SK-N-SH (cell line): Measurements from ENCODE around the gene NCBP2L. TPM values are rescaled to one million over a fixed set of nuclear protein-coding genes. Genes with fewer than 3 reads are reported as not detected.

Experiments
- CTCF ChIA-PET: fragments of 300-600, 350-600 bp; formaldehyde crosslinking; extraction: SDS; loops from one replicate; lab custom pipeline; 2021; lab: Yijun Ruan, JAX
- POLR2A ChIA-PET: fragments of 350-600 bp; sonication (Branson Sonifier 250); formaldehyde crosslinking; extraction: SDS; loops from one replicate; lab custom pipeline; 2020; ENCODE audit warnings: antibody characterized with exemption, inconsistent platforms; lab: Yijun Ruan, JAX
- DNase-seq: peaks from one replicate; pipeline ENCODE4 v3.0.0; 2012
- H2AFZ ChIP-seq: fragments of 200-600 bp; sonication (generic); 2 replicates; pipeline ENCODE4 v1.8.1; 2016; ENCODE audit warnings: antibody characterized with exemption, mild to moderate bottlenecking, low read depth
- H3F3A ChIP-seq: fragments of 200-600 bp; sonication (generic); replicated peaks from 2 replicates; pipeline ENCODE3; 2016; ENCODE audit warnings: antibody characterized with exemption, mild to moderate bottlenecking; ENCODE audit not compliant: insufficient read depth
- H3K27ac ChIP-seq, 2 experiments: fragments of 200-500 bp in 1 of 2; fragments of 200-600 bp in 1 of 2; sonication (Bioruptor generic) in 1 of 2; sonication (generic), shearing (Covaris generic) in 1 of 2; 2 replicates each; pipeline versions ENCODE4 v1.5.1 to v1.6.1; 2014 to 2016; ENCODE audit warnings: low read depth in 2 of 2, inconsistent platforms in 1 of 2, low read length in 1 of 2, mild to moderate bottlenecking in 1 of 2, mixed read lengths in 1 of 2
- H3K27me3 ChIP-seq: fragments of 200-600 bp; sonication (generic), shearing (Covaris generic); 2 replicates; pipeline ENCODE4 v1.6.1; 2016; ENCODE audit warnings: mixed run types; ENCODE audit not compliant: insufficient read depth
- H3K36me3 ChIP-seq, 2 experiments: fragments of 200-500 bp in 1 of 2; fragments of 200-600 bp in 1 of 2; sonication (Bioruptor generic) in 1 of 2; sonication (generic) in 1 of 2; replicated peaks in 1 of 2; 2 replicates each; pipeline versions ENCODE3 to v1.5.1; 2014 to 2016; ENCODE audit warnings: low read length in 1 of 2, mild to moderate bottlenecking in 1 of 2; ENCODE audit not compliant: insufficient read depth in 2 of 2, control insufficient read depth in 1 of 2
- H3K4me1 ChIP-seq, 2 experiments: fragments of 200-500 bp in 1 of 2; fragments of 200-600 bp in 1 of 2; sonication (Bioruptor generic) in 1 of 2; sonication (generic), shearing (Covaris generic) in 1 of 2; 2 replicates each; pipeline versions ENCODE4 v1.5.1 to v1.6.1; 2014 to 2016; ENCODE audit warnings: low read depth in 1 of 2, low read length in 1 of 2, mixed run types in 1 of 2; ENCODE audit not compliant: insufficient read depth in 2 of 2, control insufficient read depth in 1 of 2
- H3K4me2 ChIP-seq: fragments of 200-600 bp; sonication (generic), shearing (Covaris generic); 2 replicates; pipeline ENCODE4 v1.6.1; 2017; ENCODE audit warnings: mixed run types
- H3K4me3 ChIP-seq, 2 experiments: fragments of 200-500 bp in 1 of 2; fragments of 200-600 bp in 1 of 2; sonication (Bioruptor generic) in 1 of 2; sonication (generic), shearing (Covaris generic) in 1 of 2; 2 replicates each; pipeline versions ENCODE4 v1.5.1 to v1.8.1; 2014 to 2016; ENCODE audit warnings: low read depth in 2 of 2, inconsistent platforms in 1 of 2, low read length in 1 of 2, mild to moderate bottlenecking in 1 of 2, mixed read lengths in 1 of 2, moderate library complexity in 1 of 2
- H3K79me2 ChIP-seq: fragments of 200-600 bp; sonication (generic); 2 replicates; pipeline ENCODE4 v1.8.1; 2017; ENCODE audit warnings: mild to moderate bottlenecking; ENCODE audit not compliant: insufficient read depth
- H3K9ac ChIP-seq: fragments of 200-600 bp; sonication (generic); 2 replicates; pipeline ENCODE4 v1.6.1; 2017; ENCODE audit warnings: mixed run types
- H3K9me2 ChIP-seq: fragments of 200-600 bp; sonication (generic); 2 replicates; pipeline ENCODE4 v1.6.1; 2017; ENCODE audit warnings: mixed run types
- H3K9me3 ChIP-seq: fragments of 200-600 bp; sonication (generic); 2 replicates; pipeline ENCODE4 v1.6.1; 2017; ENCODE audit warnings: mixed run types, mild to moderate bottlenecking, moderate library complexity
- H4K20me1 ChIP-seq: fragments of 200-600 bp; sonication (generic); 2 replicates; pipeline ENCODE4 v1.6.1; 2017; ENCODE audit warnings: mild to moderate bottlenecking, mixed run types; ENCODE audit not compliant: insufficient read depth
- CHD2 ChIP-seq: fragments of 150-350 bp; IDR thresholded peaks from 2 replicates; pipeline ENCODE4 v1.6.1; 2018; ENCODE audit warnings: low read length; ENCODE audit not compliant: partially characterized antibody
- ELF1 ChIP-seq: IDR thresholded peaks from 2 replicates; pipeline ENCODE4 v1.4.0; 2012
- EZH2phosphoT487 ChIP-seq: fragments of 200-600 bp; sonication (generic); IDR thresholded peaks from 2 replicates; pipeline ENCODE4 v1.6.1; 2017; ENCODE audit warnings: low read depth, mixed run types, mild to moderate bottlenecking, antibody characterized with exemption, moderate library complexity, borderline replicate concordance
- FOXJ3 ChIP-seq: sonication (generic); formaldehyde crosslinking; IDR thresholded peaks from 2 replicates; pipeline ENCODE4 v1.5.1; 2020; ENCODE audit warnings: mild to moderate bottlenecking, missing genetic modification reagents
- FOXM1 ChIP-seq: IDR thresholded peaks from 2 replicates; pipeline ENCODE4 v1.4.0; 2012; ENCODE audit warnings: low read depth, mild to moderate bottlenecking
- GABPA ChIP-seq: IDR thresholded peaks from 2 replicates; pipeline ENCODE4 v1.4.0; 2012; ENCODE audit warnings: low read depth, mild to moderate bottlenecking
- GATA2 ChIP-seq: sonication (generic); formaldehyde crosslinking; IDR thresholded peaks from 2 replicates; pipeline ENCODE4 v1.5.0; 2020; ENCODE audit warnings: mild to moderate bottlenecking, missing genetic modification reagents
- JUND ChIP-seq: IDR thresholded peaks from 2 replicates; pipeline ENCODE4 v1.4.0; 2012
- MXI1 ChIP-seq: IDR thresholded peaks from 2 replicates; pipeline ENCODE4 v1.6.1; 2012; ENCODE audit warnings: mild to moderate bottlenecking, low read depth, low read length, improper control_type of control experiment
- NRF1 ChIP-seq: IDR thresholded peaks from 2 replicates; pipeline ENCODE4 v1.6.1; 2012; ENCODE audit warnings: low read depth, mild to moderate bottlenecking, low read length
- POLR2AphosphoS5 ChIP-seq: IDR thresholded peaks from 2 replicates; pipeline ENCODE4 v1.6.1; 2012; ENCODE audit warnings: low read depth, low read length
- RAD21 ChIP-seq: IDR thresholded peaks from 2 replicates; pipeline ENCODE4 v1.6.1; 2012; ENCODE audit warnings: mild to moderate bottlenecking, low read length
- RXRA ChIP-seq: IDR thresholded peaks from 2 replicates; pipeline ENCODE4 v1.4.0; 2012; ENCODE audit warnings: low read depth, mild to moderate bottlenecking, borderline replicate concordance
- SIN3A ChIP-seq: IDR thresholded peaks from 2 replicates; pipeline ENCODE4 v1.6.1; 2012; ENCODE audit warnings: low read depth, mild to moderate bottlenecking, low read length, moderate library complexity, borderline replicate concordance
- SMC3 ChIP-seq: IDR thresholded peaks from 2 replicates; pipeline ENCODE4 v1.6.1; 2012; ENCODE audit warnings: low read depth, low read length, improper control_type of control experiment
- TCF12 ChIP-seq: IDR thresholded peaks from 2 replicates; pipeline ENCODE4 v1.4.0; 2012
- YY1 ChIP-seq: IDR thresholded peaks from 2 replicates; pipeline ENCODE4 v1.4.0; 2012; ENCODE audit warnings: low read depth, mild to moderate bottlenecking
- WGBS: methylation state at CpG from one replicate; pipeline ENCODE4 v1.1.6; 2017; ENCODE audit warnings: low lambda C conversion rate; 5-methylcytosine and 5-hydroxymethylcytosine counted together
- polyA plus RNA-seq, 3 experiments: library from polyadenylated mRNA; depleted of rRNA; stranded (reverse); fragments of >200 nt; gene quantifications; 2 replicates each; pipeline ENCODE4 v1.2.3, GENCODE V29; 2012
- TF ChIP-seq, protein P1 (sequence below): fragments of 150-350 bp; IDR thresholded peaks from 2 replicates; pipeline ENCODE4 v1.6.1; 2016; ENCODE audit warnings: mild to moderate bottlenecking, low read depth, low read length
- TF ChIP-seq, protein P2 (sequence below): IDR thresholded peaks from 2 replicates; pipeline ENCODE4 v1.6.1; 2012; ENCODE audit warnings: mild to moderate bottlenecking, low read depth, low read length, moderate library complexity
- TF ChIP-seq, protein P3 (sequence below): IDR thresholded peaks from 2 replicates; pipeline ENCODE4 v1.4.0; 2012; ENCODE audit warnings: low read depth
- TF ChIP-seq, protein P4 (sequence below): fragments of 150-350 bp; IDR thresholded peaks from 2 replicates; pipeline ENCODE4 v1.6.1; 2017; ENCODE audit warnings: antibody characterized with exemption, low read length, low read depth, borderline replicate concordance

NCBP2L gene
- polyA plus RNA-seq, 1 of the 3 experiments (the other 2 are of a cell fraction), result not detected

DNA sequence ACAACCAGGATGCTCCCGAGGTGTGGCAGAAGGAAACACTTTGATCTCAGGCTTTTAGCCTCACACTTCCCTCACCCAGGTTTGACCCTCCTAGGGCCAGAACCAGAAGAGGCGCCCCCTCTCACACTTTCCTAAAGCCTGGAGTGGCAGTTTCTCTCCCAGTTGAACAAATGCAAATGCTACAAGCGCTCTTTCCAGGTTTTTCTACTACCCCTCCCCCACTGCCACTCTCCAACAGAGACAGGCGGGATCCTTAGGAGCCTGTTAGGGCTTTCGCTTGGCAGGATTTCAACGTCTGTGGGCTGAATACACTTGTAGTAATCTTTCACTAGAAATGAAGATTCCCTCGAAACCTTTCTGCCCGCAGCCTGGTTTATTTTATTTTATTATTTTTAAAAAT, 4.3 kb upstream of the NCBP2L start:
- Histone ChIP-seq H3K9me3 (no peaks in the 10 kb centered on the region), H3K9ac (no peak overlapping the region), H3K36me3 (no peaks in the 10 kb centered on the region), H3F3A (no peaks in the 10 kb centered on the region), H3K9me2 (no peaks in the 10 kb centered on the region), H3K79me2 (no peaks in the 10 kb centered on the region), H3K27ac (no peak overlapping the region), H3K4me1 (peaks cover 0 to 5% of the 10 kb centered on the region in 2 experiments; a peak in 1 of 4 replicates), H3K27me3 (peaks cover 71% of the 10 kb centered on the region)
- CTCF ChIA-PET, result no interaction called here
- POLR2A ChIA-PET, result no interaction called here
- 14% methylated on average over 8 of the region's 8 CpGs for WGBS
- TF ChIP-seq JUND (no peak), POLR2AphosphoS5 (no peak), FOXJ3 (no peak), CHD2 (no peak), GABPA (no peak), SMC3 (no peak), GATA2 (CRISPR knock-in tag) (no peak), NRF1 (no peak), FOXM1 (no peak), RAD21 (no peak), TCF12 (no peak)
- TF ChIP-seq, protein P1, sequence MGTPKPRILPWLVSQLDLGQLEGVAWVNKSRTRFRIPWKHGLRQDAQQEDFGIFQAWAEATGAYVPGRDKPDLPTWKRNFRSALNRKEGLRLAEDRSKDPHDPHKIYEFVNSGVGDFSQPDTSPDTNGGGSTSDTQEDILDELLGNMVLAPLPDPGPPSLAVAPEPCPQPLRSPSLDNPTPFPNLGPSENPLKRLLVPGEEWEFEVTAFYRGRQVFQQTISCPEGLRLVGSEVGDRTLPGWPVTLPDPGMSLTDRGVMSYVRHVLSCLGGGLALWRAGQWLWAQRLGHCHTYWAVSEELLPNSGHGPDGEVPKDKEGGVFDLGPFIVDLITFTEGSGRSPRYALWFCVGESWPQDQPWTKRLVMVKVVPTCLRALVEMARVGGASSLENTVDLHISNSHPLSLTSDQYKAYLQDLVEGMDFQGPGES, result no peak
- TF ChIP-seq, protein P2, sequence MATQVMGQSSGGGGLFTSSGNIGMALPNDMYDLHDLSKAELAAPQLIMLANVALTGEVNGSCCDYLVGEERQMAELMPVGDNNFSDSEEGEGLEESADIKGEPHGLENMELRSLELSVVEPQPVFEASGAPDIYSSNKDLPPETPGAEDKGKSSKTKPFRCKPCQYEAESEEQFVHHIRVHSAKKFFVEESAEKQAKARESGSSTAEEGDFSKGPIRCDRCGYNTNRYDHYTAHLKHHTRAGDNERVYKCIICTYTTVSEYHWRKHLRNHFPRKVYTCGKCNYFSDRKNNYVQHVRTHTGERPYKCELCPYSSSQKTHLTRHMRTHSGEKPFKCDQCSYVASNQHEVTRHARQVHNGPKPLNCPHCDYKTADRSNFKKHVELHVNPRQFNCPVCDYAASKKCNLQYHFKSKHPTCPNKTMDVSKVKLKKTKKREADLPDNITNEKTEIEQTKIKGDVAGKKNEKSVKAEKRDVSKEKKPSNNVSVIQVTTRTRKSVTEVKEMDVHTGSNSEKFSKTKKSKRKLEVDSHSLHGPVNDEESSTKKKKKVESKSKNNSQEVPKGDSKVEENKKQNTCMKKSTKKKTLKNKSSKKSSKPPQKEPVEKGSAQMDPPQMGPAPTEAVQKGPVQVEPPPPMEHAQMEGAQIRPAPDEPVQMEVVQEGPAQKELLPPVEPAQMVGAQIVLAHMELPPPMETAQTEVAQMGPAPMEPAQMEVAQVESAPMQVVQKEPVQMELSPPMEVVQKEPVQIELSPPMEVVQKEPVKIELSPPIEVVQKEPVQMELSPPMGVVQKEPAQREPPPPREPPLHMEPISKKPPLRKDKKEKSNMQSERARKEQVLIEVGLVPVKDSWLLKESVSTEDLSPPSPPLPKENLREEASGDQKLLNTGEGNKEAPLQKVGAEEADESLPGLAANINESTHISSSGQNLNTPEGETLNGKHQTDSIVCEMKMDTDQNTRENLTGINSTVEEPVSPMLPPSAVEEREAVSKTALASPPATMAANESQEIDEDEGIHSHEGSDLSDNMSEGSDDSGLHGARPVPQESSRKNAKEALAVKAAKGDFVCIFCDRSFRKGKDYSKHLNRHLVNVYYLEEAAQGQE, result no peak
- TF ChIP-seq, protein P3, sequence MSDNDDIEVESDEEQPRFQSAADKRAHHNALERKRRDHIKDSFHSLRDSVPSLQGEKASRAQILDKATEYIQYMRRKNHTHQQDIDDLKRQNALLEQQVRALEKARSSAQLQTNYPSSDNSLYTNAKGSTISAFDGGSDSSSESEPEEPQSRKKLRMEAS, result no peak
- TF ChIP-seq, all 33 proteins: peak for 0
- Histone ChIP-seq H3K4me3 (no peak overlapping the region), H3K4me2 (no peak overlapping the region), H2AFZ (no peak overlapping the region), H4K20me1 (no peaks in the 10 kb centered on the region)
- DNase-seq, result no peak

DNA sequence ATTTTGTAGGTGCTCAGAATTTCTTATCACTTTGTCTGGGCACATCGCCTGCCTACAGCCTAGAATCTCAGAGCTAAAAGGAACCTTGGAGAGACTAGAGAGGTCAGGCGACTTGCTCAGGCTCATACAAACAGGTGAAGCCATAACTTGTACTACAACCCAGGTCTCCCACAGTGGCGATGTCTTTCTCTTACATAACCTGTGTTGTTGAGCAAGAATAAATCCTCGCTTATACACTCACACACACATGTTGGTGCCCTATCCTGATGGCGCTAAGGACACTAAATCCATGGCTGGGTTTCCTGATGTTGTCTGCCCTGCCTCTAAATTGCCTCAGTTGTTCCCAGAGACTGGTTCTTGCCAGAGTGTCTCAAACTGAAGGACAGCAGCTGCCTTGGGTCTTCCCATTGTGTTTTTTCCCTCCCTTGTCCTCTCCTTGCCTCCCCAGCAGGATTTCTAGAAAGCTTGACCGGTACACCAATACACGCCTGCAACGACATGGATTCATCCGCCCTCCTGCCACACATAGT, 3.6 kb upstream of the NCBP2L start:
- CTCF ChIA-PET, result interaction anchor here (1.0 to 3.9 kb wide), 4 partner anchors 11 to 101 kb away, joined by 3 to 22 read pairs (median 6); no protein-coding TSS in a partner anchor
- no peaks in the 10 kb centered on the region for H3K79me2 ChIP-seq
- no peaks in the 10 kb centered on the region for H3F3A ChIP-seq
- H3K4me1 ChIP-seq, result peaks cover 0 to 5% of the 10 kb centered on the region in 2 experiments; a peak in 1 of 4 replicates
- no peak overlapping the region for H3K4me3 ChIP-seq
- WGBS, result 32% methylated on average over 9 of the region's 9 CpGs
- no peak for DNase-seq
- no peak overlapping the region for H3K4me2 ChIP-seq
- POLR2A ChIA-PET, result no interaction called here
- no peaks in the 10 kb centered on the region for H3K36me3 ChIP-seq
- no peaks in the 10 kb centered on the region for H4K20me1 ChIP-seq
- H3K27me3 ChIP-seq, result peaks cover 71% of the 10 kb centered on the region
- H3K27ac ChIP-seq, result no peak overlapping the region
- H3K9me2 ChIP-seq, result no peaks in the 10 kb centered on the region
- no peak overlapping the region for H2AFZ ChIP-seq
- TF ChIP-seq SIN3A, result no peak
- TF ChIP-seq RXRA, result no peak
- TF ChIP-seq EZH2phosphoT487, result no peak
- no peak for TF ChIP-seq MXI1
- TF ChIP-seq, protein P4, sequence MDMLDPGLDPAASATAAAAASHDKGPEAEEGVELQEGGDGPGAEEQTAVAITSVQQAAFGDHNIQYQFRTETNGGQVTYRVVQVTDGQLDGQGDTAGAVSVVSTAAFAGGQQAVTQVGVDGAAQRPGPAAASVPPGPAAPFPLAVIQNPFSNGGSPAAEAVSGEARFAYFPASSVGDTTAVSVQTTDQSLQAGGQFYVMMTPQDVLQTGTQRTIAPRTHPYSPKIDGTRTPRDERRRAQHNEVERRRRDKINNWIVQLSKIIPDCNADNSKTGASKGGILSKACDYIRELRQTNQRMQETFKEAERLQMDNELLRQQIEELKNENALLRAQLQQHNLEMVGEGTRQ, result no peak
- no peak for TF ChIP-seq FOXJ3
- TF ChIP-seq JUND, result no peak
- no peak for TF ChIP-seq ELF1
- TF ChIP-seq GABPA, result no peak
- no peak for TF ChIP-seq YY1
- TF ChIP-seq, protein P1, result no peak
- no peak for TF ChIP-seq NRF1
- no peak for TF ChIP-seq POLR2AphosphoS5
- no peak overlapping the region for H3K9ac ChIP-seq
- no peaks in the 10 kb centered on the region for H3K9me3 ChIP-seq
